Stimulated activated CD4-positive, alpha-beta T cell treated with anti-CD3 and anti-CD28 coated beads, Interleukin-1b, Interleukin-23, amount 100 ng/mL, for 24 hours (primary cell): Measurements from ENCODE around the gene CACNA2D1.

ENCODE experiments used
- DNase-seq, 4 experiments: peaks; one replicate each; pipeline ENCODE4 v3.0.0-alpha.2; 2020; ENCODE audit warnings: low read depth in 4 of 4, low spot score in 1 of 4

CACNA2D1 gene

GRCh38 chr7:82234457-82235049, 209.0 kb downstream of the CACNA2D1 start:
- no peak for DNase-seq

- no peak for DNase-seq
These were observed 212.6 kb downstream of the CACNA2D1 start for GRCh38 chr7:82230811-82231581.

DNA sequence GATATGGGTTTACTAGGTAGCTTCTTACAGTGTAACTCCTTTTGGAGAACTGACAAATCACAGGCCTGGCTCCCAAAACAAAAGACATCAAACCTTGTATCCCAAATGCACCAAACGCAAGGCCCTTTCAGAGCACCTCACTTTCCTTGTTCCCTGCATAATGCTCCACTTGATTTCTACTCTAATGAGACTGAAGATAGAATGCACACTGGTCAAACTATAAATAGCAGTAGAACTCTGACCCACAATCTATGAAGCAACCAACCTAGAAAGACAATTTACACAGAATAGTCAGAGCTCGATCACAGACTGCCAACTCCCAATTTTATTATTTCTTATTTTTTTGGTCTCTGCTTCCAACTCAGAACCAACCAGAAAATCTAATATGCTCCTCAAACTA, 214.4 kb downstream of the CACNA2D1 start:
- no peak for DNase-seq

DNA sequence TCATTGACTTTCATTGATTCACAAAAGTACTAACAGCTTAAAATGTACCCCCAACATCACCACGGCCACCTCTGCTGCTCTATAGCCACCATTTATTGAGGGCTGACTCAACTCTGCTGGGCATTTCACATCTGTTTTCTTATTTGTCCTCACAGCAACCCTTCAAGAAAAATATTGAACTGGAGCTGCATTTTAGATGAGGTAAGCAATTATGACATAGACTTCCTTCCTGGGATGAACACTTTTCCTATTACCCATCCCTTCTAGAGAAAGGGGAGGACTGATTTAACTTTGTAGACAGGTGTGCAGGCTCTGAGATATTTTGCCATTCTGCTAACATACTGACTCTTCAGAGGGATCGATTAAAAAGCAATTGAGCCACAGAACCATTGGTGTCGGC, 217.4 kb downstream of the CACNA2D1 start:
- no peak for DNase-seq

DNA sequence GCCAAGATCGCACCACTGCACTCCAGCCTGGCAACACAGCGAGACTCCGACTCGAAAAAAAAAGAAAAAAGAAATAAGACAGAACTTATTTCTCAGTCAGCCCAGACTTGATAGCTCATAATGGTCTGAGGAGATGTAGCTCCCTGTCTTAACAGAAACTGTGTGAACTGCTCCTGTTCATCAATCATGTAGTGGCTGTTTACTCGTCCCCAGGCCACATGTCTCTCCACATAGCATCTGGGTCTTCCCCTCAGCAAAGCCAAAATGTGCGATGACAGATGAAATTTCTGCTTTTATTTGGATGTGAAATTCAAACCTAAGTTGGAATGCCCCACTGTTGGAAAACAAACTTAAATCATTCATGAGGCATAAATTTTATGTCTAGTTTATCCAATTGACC, 219.0 kb downstream of the CACNA2D1 start:
- DNase-seq, result no peak

DNA sequence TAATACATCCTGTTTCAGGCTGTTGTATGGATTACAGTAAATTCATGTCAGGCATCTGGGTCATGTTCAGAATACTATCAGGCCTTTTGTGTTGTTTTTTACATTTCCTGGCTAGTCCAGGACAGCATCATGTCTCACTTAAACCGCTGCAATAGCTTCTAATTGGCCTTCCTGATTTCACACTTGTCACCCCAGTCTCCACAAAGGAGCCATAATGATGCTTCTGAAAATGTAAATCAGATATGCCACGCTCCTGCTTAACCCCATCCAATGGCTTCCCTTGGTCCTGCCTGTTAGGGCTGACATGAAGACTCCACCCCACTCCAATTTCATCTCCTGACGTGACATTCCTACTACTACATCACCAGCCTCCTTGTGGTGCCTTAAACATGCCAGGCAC, 220.0 kb downstream of the CACNA2D1 start:
- no peak for DNase-seq

DNA sequence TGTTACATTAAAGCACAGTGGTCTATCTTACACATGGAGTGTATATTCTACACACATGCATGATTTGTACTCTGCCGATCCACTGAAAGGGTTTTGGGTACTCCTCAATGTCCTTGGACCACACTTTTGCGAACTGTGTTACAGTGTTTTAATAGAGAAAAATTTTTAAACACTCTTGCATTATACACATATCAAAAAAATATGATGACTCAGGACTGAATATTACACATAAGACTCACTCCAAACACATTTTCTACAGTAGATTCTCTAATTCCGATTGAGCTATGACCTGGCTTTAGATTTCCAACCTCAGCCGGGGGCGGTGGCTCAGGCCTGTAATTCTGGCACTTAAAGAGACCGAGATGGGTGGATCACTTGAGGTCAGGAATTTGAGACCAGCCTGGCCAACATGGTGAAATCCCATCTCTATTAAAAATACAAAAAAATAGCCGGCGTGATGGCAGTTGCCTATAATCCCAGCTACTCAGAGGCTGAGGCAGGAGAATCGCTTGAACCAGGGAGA, 222.4 kb downstream of the CACNA2D1 start:
- DNase-seq, result no peak

DNA sequence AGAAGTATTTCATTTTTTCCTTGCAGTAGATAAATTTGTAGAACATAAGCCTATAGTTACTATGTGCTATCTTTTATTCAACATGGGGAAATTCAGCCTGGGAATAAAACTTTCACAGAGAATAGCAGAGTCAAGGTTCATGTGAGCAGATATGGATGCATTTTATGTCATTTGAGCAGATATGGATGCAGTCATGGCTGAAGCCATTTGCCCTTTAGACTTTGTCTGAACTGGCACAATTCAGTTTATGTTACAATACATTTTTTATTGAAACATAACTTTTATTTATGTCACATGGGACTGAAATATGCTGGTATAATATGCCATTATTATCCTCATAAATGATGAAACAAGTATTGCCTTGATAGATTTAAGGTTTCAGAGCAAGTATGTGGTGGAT, 231.1 kb downstream of the CACNA2D1 start:
- no peak for DNase-seq

DNA sequence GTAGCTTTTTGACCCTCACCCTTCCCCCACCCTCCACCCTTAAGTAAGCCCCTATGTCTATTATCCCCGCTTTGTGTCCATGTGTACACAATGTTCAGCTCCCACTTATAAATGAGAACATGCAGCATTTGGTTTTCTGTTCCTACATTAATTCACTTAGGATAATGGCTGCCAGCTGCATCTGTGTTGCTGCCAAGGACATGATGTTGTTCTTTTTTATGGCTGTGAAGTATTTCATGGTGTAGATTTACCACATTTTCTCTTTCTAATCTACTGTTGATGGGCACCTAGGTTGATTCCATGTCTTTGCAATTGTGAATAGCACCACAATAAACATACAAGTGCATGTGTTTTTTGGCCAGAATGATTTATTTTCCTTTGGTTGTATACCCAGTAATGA, 232.2 kb downstream of the CACNA2D1 start:
- DNase-seq, result no peak

- no peak for DNase-seq
These were observed 233.0 kb downstream of the CACNA2D1 start for GRCh38 chr7:82210416-82211184.

GRCh38 chr7:82209179-82209747, 234.3 kb downstream of the CACNA2D1 start:
- no peak for DNase-seq

GRCh38 chr7:82204694-82205093, 238.9 kb downstream of the CACNA2D1 start:
- no peak for DNase-seq

DNA sequence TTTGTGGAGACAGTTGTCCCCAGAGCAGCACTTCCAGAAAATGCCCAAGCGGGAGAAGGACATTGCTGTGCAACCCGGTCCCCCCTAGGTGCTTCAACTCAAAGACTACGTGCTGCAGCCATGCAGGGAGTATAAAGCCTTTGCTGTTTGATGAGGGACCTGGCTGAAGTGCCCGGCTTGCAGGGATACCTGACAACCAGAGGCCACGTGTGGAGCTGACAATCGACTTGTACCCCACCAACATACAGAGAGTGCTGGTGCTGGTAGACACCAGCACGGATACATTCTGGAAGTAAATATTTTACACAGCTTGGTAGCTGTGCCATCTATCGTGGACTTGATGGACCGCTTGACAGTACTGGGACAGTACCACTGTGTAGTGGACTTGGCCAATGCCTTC, 240.6 kb downstream of the CACNA2D1 start:
- no peak for DNase-seq

DNA sequence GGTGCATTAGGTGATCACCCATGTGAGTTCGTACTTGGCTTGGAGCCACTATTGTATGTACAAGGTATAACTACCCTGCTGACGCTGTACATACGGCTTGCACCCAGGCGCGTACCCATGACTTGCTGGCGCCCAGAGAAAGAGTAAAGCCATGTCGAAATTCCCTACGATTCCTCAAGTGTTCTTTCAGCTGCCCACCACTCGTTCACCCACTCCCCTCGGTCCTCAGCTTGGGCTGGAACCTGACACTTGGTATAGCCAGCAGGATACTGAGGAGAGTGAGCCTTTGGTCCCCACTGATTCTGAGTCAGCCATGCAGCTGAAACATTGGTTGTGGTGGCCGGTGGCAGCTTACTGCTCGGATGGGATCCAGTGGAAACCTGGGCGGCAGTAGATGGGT, 241.5 kb downstream of the CACNA2D1 start:
- no peak for DNase-seq

DNA sequence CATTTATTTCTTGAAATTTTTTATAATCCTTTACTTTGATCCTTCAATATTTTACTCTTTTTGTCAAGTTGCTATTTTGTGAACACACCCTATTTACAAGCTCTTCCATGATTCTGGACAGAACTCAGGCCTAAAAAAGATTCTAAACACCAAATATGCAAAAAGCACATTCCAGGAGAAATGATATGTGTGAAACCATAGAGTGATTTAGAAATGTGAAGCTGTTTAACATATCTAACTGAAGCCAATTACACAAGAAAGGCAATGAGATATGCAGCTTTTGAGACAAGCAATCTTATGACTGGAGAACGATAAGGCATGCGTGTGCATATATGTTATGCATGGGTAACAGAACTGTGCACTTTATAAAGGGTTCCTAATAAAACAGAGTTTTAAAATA, 243.0 kb downstream of the CACNA2D1 start:
- DNase-seq, result no peak

- no peak for DNase-seq
These were observed 249.4 kb downstream of the CACNA2D1 start for GRCh38 chr7:82194016-82194643.

- no peak for DNase-seq
These were observed 254.9 kb downstream of the CACNA2D1 start for GRCh38 chr7:82188636-82189035.

DNA sequence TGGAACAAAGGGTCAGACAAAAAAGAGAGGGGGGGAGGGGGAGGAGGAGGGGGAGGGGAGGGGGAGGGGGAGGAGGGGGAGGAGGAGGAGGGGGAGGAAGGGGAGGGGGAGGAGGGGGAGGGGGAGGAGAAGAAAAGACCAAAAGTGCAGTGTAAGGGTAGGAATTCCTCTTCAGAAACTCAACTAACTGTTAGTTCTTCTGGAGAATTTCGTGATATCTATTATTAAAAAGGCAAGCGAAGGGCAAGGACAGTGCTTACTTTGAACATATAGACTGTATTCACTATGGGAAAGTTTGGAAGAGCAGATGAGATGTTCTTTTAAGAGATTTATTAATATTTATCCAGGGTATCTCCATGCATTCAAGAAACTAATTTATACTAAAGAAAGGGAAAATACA, 258.1 kb downstream of the CACNA2D1 start:
- no peak for DNase-seq

DNA sequence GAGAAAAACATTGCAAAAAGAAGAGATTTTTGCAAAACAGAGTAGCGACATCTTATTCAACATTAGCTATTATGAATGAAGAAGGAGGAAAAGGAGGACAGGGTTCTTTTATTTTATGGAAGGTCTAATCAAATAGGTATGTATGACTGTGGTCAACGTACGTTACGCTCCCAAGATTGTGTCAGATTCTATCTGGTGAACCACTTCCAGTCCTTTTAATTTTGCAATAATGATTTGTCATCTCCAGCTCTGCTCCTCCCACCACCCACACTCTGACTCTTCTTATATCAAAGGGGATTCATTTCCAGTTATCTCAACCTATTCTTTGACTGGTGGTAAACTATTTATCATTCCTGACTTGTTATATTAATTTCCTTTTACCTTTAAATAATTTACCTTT, 259.9 kb downstream of the CACNA2D1 start:
- no peak for DNase-seq

DNA sequence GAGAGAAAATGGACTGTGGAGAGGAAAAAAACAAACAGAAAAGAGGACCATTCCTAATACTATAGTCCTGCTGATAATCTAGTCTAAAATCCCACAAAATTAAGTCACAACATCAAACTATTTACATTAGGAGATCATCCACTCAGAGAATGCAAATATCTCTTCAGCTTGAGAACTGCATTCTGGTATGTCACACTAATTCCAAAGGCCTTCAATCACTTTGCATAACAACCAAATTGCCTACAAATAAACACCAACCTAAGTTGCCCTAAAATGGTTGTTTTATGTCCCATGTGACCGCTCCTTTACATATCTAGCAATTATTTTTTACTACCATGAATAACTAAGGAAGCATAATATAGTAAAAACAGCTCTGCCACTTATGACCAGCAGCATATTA, 264.3 kb downstream of the CACNA2D1 start:
- no peak for DNase-seq

- no peak for DNase-seq
These were observed 268.3 kb downstream of the CACNA2D1 start for GRCh38 chr7:82175319-82175718.
